Measurements from ENCODE around the gene SPATA6. TPM values are rescaled to one million over a fixed set of nuclear protein-coding genes. Genes with fewer than 3 reads are reported as not detected.

SPATA6 gene
- total RNA-seq, 2 donors from 2014 or later, result 42.8 to 51.5 TPM

DNA sequence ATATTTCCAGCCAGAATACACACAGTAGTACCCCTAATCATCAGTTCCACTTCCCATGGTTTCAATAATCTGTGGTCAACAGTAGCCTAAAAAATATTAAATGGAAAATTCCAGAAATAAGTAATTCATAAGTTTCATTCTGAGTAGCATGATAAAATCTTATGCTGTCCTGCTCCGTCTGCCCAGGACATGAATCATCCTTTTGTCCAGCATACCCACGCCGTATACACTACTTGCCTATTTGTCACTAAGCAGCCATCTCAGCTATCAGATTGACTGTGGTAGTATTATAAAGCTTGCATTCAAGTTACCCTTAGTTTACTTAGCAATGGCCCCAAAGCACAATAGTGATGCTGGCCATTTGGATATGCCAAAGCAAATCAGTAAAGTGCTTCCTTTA lies 130.8 kb downstream of the SPATA6 start:
- Histone ChIP-seq H3K9me3 (ENCODE audit: control insufficient read depth, low read length) (peaks cover 18% of the 10 kb centered on the region), H3K9ac (ENCODE audit: extremely low read depth, low read length, poor library complexity, severe bottlenecking) (no peak overlapping the region), H3K27ac (ENCODE audit: low read depth, low read length) (no peak overlapping the region), H3K36me3 (ENCODE audit: control insufficient read depth, insufficient read depth, low read length) (peaks cover 3% of the 10 kb centered on the region), H3K4me3 (ENCODE audit: low read length) (no peak overlapping the region), H3K27me3 (ENCODE audit: control insufficient read depth, insufficient read depth, low read length, poor library complexity, severe bottlenecking) (no peaks in the 10 kb centered on the region), H3K4me1 (ENCODE audit: control insufficient read depth, insufficient read depth, low read length) (no peaks in the 10 kb centered on the region)
- TF ChIP-seq, protein P1, sequence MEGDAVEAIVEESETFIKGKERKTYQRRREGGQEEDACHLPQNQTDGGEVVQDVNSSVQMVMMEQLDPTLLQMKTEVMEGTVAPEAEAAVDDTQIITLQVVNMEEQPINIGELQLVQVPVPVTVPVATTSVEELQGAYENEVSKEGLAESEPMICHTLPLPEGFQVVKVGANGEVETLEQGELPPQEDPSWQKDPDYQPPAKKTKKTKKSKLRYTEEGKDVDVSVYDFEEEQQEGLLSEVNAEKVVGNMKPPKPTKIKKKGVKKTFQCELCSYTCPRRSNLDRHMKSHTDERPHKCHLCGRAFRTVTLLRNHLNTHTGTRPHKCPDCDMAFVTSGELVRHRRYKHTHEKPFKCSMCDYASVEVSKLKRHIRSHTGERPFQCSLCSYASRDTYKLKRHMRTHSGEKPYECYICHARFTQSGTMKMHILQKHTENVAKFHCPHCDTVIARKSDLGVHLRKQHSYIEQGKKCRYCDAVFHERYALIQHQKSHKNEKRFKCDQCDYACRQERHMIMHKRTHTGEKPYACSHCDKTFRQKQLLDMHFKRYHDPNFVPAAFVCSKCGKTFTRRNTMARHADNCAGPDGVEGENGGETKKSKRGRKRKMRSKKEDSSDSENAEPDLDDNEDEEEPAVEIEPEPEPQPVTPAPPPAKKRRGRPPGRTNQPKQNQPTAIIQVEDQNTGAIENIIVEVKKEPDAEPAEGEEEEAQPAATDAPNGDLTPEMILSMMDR (conservative IDR thresholded peaks at IDR 0.05), result no peak
- no peak overlapping the region for H3K27ac Mint-ChIP-seq
- peaks cover 26% of the 10 kb centered on the region for H3K36me3 Mint-ChIP-seq (ENCODE audit: low read depth)
- H3K4me3 Mint-ChIP-seq, result no peak overlapping the region
- H3K9me3 Mint-ChIP-seq, result peaks cover 21% of the 10 kb centered on the region
- DNase-seq, result no peak
- H3K4me1 Mint-ChIP-seq, result no peaks in the 10 kb centered on the region
- H3K27me3 Mint-ChIP-seq (ENCODE audit: insufficient read depth), result no peaks in the 10 kb centered on the region
- WGBS, 2 experiments (ENCODE audit: insufficient coverage in 1 of 2, insufficient read length in 1 of 2), result 90 to 100% methylated on average over 1 to 3 of the region's 3 CpGs

DNA sequence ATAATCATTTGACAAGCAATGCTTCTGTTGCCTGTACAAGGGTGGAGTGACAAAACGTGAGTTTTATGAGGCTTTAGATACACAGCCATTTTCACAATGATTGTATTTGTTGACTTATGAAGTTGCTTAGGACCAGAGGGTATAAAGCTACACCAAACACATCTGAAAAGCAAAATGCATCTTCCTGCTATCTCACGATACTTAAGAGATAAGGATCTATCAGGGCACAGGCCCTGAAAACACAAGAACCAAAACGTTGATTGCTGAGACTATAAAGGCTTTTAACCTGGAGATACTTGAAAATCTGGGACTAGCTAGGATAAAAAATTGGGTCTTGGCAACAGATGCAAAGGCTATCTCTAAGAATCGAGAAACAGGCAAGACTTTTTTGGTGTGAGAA lies 133.7 kb downstream of the SPATA6 start:
- H3K9me3 Mint-ChIP-seq, result peaks cover 5% of the 10 kb centered on the region
- no peak overlapping the region for H3K4me3 ChIP-seq (ENCODE audit: low read length)
- TF ChIP-seq, protein P1 (conservative IDR thresholded peaks at IDR 0.05), result no peak
- peaks cover 13% of the 10 kb centered on the region for H3K36me3 ChIP-seq (ENCODE audit: control insufficient read depth, insufficient read depth, low read length)
- H3K27me3 Mint-ChIP-seq (ENCODE audit: insufficient read depth), result no peaks in the 10 kb centered on the region
- no peak overlapping the region for H3K4me3 Mint-ChIP-seq
- no peaks in the 10 kb centered on the region for H3K27me3 ChIP-seq (ENCODE audit: control insufficient read depth, insufficient read depth, low read length, poor library complexity, severe bottlenecking)
- peaks cover 9% of the 10 kb centered on the region for H3K9me3 ChIP-seq (ENCODE audit: control insufficient read depth, low read length)
- DNase-seq, result no peak
- H3K4me1 ChIP-seq (ENCODE audit: control insufficient read depth, insufficient read depth, low read length), result no peaks in the 10 kb centered on the region
- WGBS, 2 experiments (ENCODE audit: insufficient coverage in 1 of 2, insufficient read length in 1 of 2), result 63 to 69% methylated on average over 3 to 4 of the region's 4 CpGs
- H3K36me3 Mint-ChIP-seq (ENCODE audit: low read depth), result peaks cover 32% of the 10 kb centered on the region
- no peak overlapping the region for H3K9ac ChIP-seq (ENCODE audit: extremely low read depth, low read length, poor library complexity, severe bottlenecking)
- H3K27ac ChIP-seq (ENCODE audit: low read depth, low read length), result no peak overlapping the region
- H3K4me1 Mint-ChIP-seq, result no peaks in the 10 kb centered on the region
- H3K27ac Mint-ChIP-seq, result no peak overlapping the region

DNA sequence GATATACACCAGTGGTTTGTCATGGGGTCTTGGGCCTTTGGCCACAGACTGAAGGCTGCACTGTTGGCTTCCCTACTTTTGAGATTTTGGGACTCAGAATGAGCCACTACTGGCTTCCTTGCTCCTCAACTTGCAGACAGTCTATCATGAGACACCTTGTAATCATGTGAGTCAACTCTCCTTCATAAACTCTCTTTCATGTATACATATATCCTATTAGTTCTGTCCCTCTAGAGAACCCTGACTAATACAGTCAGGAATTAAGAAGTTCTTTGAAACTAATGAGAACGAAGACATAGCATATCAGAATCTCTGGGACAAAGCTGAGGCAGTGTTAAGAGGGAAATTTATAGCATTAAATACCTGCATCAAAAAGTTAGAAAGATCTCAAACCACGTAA lies 138.7 kb downstream of the SPATA6 start:
- Histone ChIP-seq H3K4me3 (ENCODE audit: low read length) (no peak overlapping the region), H3K27ac (ENCODE audit: low read depth, low read length) (no peak overlapping the region), H3K9me3 (ENCODE audit: control insufficient read depth, low read length) (peaks cover 24% of the 10 kb centered on the region), H3K36me3 (ENCODE audit: control insufficient read depth, insufficient read depth, low read length) (peaks cover 26% of the 10 kb centered on the region), H3K9ac (ENCODE audit: extremely low read depth, low read length, poor library complexity, severe bottlenecking) (no peak overlapping the region), H3K27me3 (ENCODE audit: control insufficient read depth, insufficient read depth, low read length, poor library complexity, severe bottlenecking) (no peaks in the 10 kb centered on the region), H3K4me1 (ENCODE audit: control insufficient read depth, insufficient read depth, low read length) (no peaks in the 10 kb centered on the region)
- no peaks in the 10 kb centered on the region for H3K4me1 Mint-ChIP-seq
- no peak overlapping the region for H3K27ac Mint-ChIP-seq
- DNase-seq, result no peak
- H3K36me3 Mint-ChIP-seq (ENCODE audit: low read depth), result peaks cover 52% of the 10 kb centered on the region
- no peaks in the 10 kb centered on the region for H3K27me3 Mint-ChIP-seq (ENCODE audit: insufficient read depth)
- peaks cover 5% of the 10 kb centered on the region for H3K9me3 Mint-ChIP-seq
- 42% methylated on average over 2 of the region's 2 CpGs; no CpG with 5 or more reads in 1 of the 2 experiments for WGBS, 2 experiments (ENCODE audit: insufficient coverage in 1 of 2, insufficient read length in 1 of 2)
- TF ChIP-seq, protein P1 (conservative IDR thresholded peaks at IDR 0.05), result no peak
- H3K4me3 Mint-ChIP-seq, result no peak overlapping the region

Data from endodermal cell (in vitro differentiated cells).